CD4-positive, alpha-beta T cell (primary cell): Measurements from ENCODE around the gene NR1D1. TPM values are rescaled to one million over a fixed set of nuclear protein-coding genes. Genes with fewer than 3 reads are reported as not detected.

Source experiments
- ATAC-seq: fragments of 200-7000 bp; cut with Tn5 transposase; one replicate; pipeline ENCODE4 v1.10.0; 2022; ENCODE audit warnings: mild to moderate bottlenecking; ENCODE audit not compliant: poor library complexity
- CTCF ChIA-PET: fragments of 350-600 bp; sonication (Branson Sonifier 250); formaldehyde crosslinking; loops from one replicate; lab custom pipeline; 2021; ENCODE audit warnings: antibody characterized with exemption, inconsistent platforms; lab: Charles Lee
- POLR2A ChIA-PET: fragments of 350-600 bp; sonication (Branson Sonifier 250); formaldehyde crosslinking; loops from one replicate; lab custom pipeline; 2021; ENCODE audit warnings: antibody characterized with exemption, inconsistent platforms; lab: Charles Lee
- DNase-seq, 14 experiments: peaks; one replicate each; pipeline ENCODE4 v3.0.0-alpha.2; 2013 to 2020; ENCODE audit warnings: mixed read lengths in 2 of 14
- H3K27ac ChIP-seq, 2 donors: one replicate each; pipeline versions ENCODE4 v1.5.1 to v1.7.0; 2013; ENCODE audit warnings: low read length in 2 of 2, low read depth in 1 of 2, mild to moderate bottlenecking in 1 of 2
- H3K27me3 ChIP-seq, 2 experiments: 1 replicate in 1 of 2; 2 replicates in 1 of 2; pipeline versions ENCODE4 v1.6.1 to v1.7.0; 2013; ENCODE audit warnings: low read length in 2 of 2, control low read depth in 1 of 2, mild to moderate bottlenecking in 1 of 2, moderate library complexity in 1 of 2; ENCODE audit not compliant: insufficient read depth in 2 of 2, control insufficient read depth in 1 of 2
- H3K36me3 ChIP-seq: one replicate; pipeline ENCODE4 v1.6.1; 2013; ENCODE audit warnings: low read length, control low read depth; ENCODE audit not compliant: insufficient read depth
- H3K4me1 ChIP-seq: one replicate; pipeline ENCODE4 v1.6.1; 2013; ENCODE audit warnings: low read length, control low read depth; ENCODE audit not compliant: insufficient read depth
- H3K4me3 ChIP-seq: one replicate; pipeline ENCODE4 v1.5.1; 2013; ENCODE audit warnings: mild to moderate bottlenecking, low read length, moderate library complexity
- H3K9me3 ChIP-seq, 2 experiments: 1 replicate in 1 of 2; 2 replicates in 1 of 2; pipeline versions ENCODE4 v1.6.1 to v1.7.0; 2013; ENCODE audit warnings: low read length in 2 of 2, mild to moderate bottlenecking in 2 of 2, control low read depth in 1 of 2, moderate library complexity in 1 of 2; ENCODE audit not compliant: control insufficient read depth in 1 of 2, insufficient read depth in 1 of 2
- H3K27ac Mint-ChIP-seq: one replicate; pipeline ENCODE4 v1.8.0; 2020; ENCODE audit warnings: mixed read lengths
- H3K27me3 Mint-ChIP-seq: one replicate; pipeline ENCODE4 v1.8.0; 2021; ENCODE audit warnings: mixed read lengths
- H3K36me3 Mint-ChIP-seq: one replicate; pipeline ENCODE4 v1.8.0; 2021; ENCODE audit warnings: low read depth, mixed read lengths
- H3K4me1 Mint-ChIP-seq: one replicate; pipeline ENCODE4 v1.8.0; 2021; ENCODE audit warnings: low read depth, mixed read lengths
- H3K4me3 Mint-ChIP-seq: one replicate; pipeline ENCODE4 v1.8.0; 2020; ENCODE audit warnings: mild to moderate bottlenecking, mixed read lengths
- H3K9me3 Mint-ChIP-seq: one replicate; pipeline ENCODE4 v1.8.0; 2020; ENCODE audit warnings: mixed read lengths
- intact Hi-C, 2 experiments: fragments of 100-400 bp; cut with DNase I in 1 of 2; cut with micrococcal nuclease in 1 of 2; formaldehyde crosslinking; loops; one replicate each; pipeline versions ENCODE4 v1.15.1 to v1.9.0; 2023 to 2025; cut with DNase I, micrococcal nuclease
- total RNA-seq, 174 experiments: library from RNA in 2 of 174; stranded (reverse) in 2 of 174; gene quantifications; one replicate each; pipeline ENCODE4 v1.2.3 and lab custom pipeline; 2021 to 2026
- TF ChIP-seq, protein P1 (sequence below): fragments of 200-600 bp; IDR thresholded peaks from one replicate; pipeline ENCODE4 v1.8.0; 2022; ENCODE audit warnings: antibody characterized with exemption, mild to moderate bottlenecking

Gene NR1D1
- total RNA-seq, 2 experiments from 2014 or later, result 29.6 to 34.1 TPM

DNA sequence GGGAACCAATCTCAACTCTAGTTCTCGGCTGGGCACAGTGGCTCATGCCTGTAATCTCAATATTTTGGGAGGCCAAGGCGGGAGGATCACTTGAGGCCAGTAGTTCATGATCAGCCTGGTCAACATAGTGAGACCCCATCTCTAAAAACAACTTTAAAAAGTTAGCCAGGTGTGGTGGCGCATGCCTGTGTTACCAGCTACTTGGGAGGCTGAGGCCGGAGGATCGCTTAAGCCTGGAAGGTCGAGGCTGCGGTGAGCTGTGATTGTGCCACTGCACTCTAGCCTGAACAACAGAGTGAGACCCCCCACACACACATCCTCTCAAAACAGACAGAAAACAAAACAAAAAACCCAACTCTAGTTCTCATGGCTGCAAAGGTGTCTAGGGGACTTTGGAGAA lies 32.7 kb downstream of the NR1D1 start:
- no peaks in the 10 kb centered on the region for H3K27me3 ChIP-seq
- H3K4me3 ChIP-seq, result no peak overlapping the region
- H3K27ac ChIP-seq, result peak overlapping the region in 1 of 2 donors; percentile 73
- ATAC-seq (no peak), DNase-seq (peak in 1 of 14 experiments; percentile 4)
- peaks cover 85% of the 10 kb centered on the region for H3K4me1 Mint-ChIP-seq
- no peaks in the 10 kb centered on the region for H3K27me3 Mint-ChIP-seq
- H3K4me3 Mint-ChIP-seq, result peak overlapping the region; percentile 89
- intact Hi-C loops, result no loop called here
- TF ChIP-seq, protein P1, sequence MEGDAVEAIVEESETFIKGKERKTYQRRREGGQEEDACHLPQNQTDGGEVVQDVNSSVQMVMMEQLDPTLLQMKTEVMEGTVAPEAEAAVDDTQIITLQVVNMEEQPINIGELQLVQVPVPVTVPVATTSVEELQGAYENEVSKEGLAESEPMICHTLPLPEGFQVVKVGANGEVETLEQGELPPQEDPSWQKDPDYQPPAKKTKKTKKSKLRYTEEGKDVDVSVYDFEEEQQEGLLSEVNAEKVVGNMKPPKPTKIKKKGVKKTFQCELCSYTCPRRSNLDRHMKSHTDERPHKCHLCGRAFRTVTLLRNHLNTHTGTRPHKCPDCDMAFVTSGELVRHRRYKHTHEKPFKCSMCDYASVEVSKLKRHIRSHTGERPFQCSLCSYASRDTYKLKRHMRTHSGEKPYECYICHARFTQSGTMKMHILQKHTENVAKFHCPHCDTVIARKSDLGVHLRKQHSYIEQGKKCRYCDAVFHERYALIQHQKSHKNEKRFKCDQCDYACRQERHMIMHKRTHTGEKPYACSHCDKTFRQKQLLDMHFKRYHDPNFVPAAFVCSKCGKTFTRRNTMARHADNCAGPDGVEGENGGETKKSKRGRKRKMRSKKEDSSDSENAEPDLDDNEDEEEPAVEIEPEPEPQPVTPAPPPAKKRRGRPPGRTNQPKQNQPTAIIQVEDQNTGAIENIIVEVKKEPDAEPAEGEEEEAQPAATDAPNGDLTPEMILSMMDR, result no peak
- no peaks in the 10 kb centered on the region for H3K9me3 Mint-ChIP-seq
- H3K36me3 ChIP-seq, result no peaks in the 10 kb centered on the region
- H3K36me3 Mint-ChIP-seq, result peaks cover 12% of the 10 kb centered on the region
- no peaks in the 10 kb centered on the region for H3K9me3 ChIP-seq
- POLR2A ChIA-PET, result interaction anchor here (1.0 to 3.8 kb wide), 3 partner anchors 14 to 31 kb away, joined by 4 to 17 read pairs (median 16); partner anchors contain the start of gene MED24
- peak overlapping the region; percentile 96 for H3K27ac Mint-ChIP-seq
- H3K4me1 ChIP-seq, result peaks cover 91% of the 10 kb centered on the region
- CTCF ChIA-PET, result interaction anchor here (1.0 to 3.5 kb wide), 3 partner anchors 8 to 100 kb away, joined by 4 to 26 read pairs (median 14); no protein-coding TSS in a partner anchor

DNA sequence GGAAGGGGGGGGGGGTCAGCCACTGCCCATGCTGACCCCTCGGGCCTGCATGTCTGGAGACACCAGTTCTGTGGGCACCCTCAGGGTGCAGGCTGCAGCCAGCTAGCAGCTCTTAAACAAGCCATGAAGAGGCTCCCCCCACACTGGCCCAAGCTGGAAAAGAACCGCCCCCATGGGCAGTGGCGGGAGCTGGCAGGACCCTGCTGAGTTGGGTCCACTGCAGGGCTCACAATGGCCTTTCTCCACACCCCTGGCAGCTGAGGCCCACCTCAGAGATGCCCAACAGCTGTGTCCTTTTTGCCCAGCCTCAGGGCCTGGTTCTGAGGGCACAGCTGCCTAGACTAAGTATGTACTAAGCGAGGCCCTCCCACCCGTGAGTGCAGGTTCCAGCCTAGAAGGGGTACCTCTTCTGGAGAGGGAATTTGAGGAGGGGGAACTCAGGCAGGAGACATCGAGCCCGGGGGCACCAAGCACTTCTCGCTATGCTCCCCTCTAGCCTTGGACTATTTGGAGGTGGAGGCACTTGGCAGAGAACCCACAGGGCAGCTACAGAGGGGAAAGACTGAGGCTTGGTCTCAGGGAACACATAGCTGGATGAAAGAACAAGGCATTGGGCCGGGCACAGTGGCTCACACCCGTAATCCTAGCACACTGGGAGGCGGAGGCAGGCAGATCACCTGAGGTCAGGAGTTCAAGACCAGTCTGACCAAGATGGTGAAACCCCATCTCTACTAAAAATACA lies 34.4 kb downstream of the NR1D1 start:
- H3K4me1 Mint-ChIP-seq, result peaks cover 83% of the 10 kb centered on the region
- peak overlapping the region; percentile 93 for H3K4me3 Mint-ChIP-seq

More for the DNA sequence above, 34.4 kb downstream of the NR1D1 start:
- no peak for ATAC-seq
- peak overlapping the region in 1 of 2 donors; percentile 50 for H3K27ac ChIP-seq
- Mint-ChIP-seq H3K27me3 (no peaks in the 10 kb centered on the region), H3K36me3 (peaks cover 12% of the 10 kb centered on the region), H3K9me3 (no peaks in the 10 kb centered on the region), H3K27ac (peak overlapping the region; percentile 96)
- no peaks in the 10 kb centered on the region for H3K36me3 ChIP-seq
- ChIA-PET CTCF (interaction anchor here (3.0 to 5.8 kb wide), 4 partner anchors 10 to 102 kb away, joined by 7 to 38 read pairs (median 20); no protein-coding TSS in a partner anchor), POLR2A (interaction anchor here (0.6 to 4.6 kb wide), 11 partner anchors 9 to 461 kb away, joined by 3 to 34 read pairs (median 5); partner anchors contain the start of genes MED24 and NR1D1)
- H3K9me3 ChIP-seq, result no peaks in the 10 kb centered on the region
- no peak for DNase-seq
- intact Hi-C loops, result no loop called here
- peaks cover 0 to 2% of the 10 kb centered on the region in 2 experiments for H3K27me3 ChIP-seq
- peaks cover 83% of the 10 kb centered on the region for H3K4me1 ChIP-seq
- TF ChIP-seq, protein P1, result no peak
- H3K4me3 ChIP-seq, result no peak overlapping the region
